CD4-positive, alpha-beta T cell (primary cell): ENCODE results near the gene ZNF785. TPM values are rescaled to one million over a fixed set of nuclear protein-coding genes. Genes with fewer than 3 reads are reported as not detected.

Experiments used
- ATAC-seq: fragments of 200-7000 bp; cut with Tn5 transposase; one replicate; pipeline ENCODE4 v1.10.0; 2022; ENCODE audit warnings: mild to moderate bottlenecking; ENCODE audit not compliant: poor library complexity
- CTCF ChIA-PET: fragments of 350-600 bp; sonication (Branson Sonifier 250); formaldehyde crosslinking; loops from one replicate; lab custom pipeline; 2021; ENCODE audit warnings: antibody characterized with exemption, inconsistent platforms; lab: Charles Lee
- POLR2A ChIA-PET: fragments of 350-600 bp; sonication (Branson Sonifier 250); formaldehyde crosslinking; loops from one replicate; lab custom pipeline; 2021; ENCODE audit warnings: antibody characterized with exemption, inconsistent platforms; lab: Charles Lee
- DNase-seq, 14 experiments: peaks; one replicate each; pipeline ENCODE4 v3.0.0-alpha.2; 2013 to 2020; ENCODE audit warnings: mixed read lengths in 2 of 14
- H3K27ac ChIP-seq, 2 donors: one replicate each; pipeline versions ENCODE4 v1.5.1 to v1.7.0; 2013; ENCODE audit warnings: low read length in 2 of 2, low read depth in 1 of 2, mild to moderate bottlenecking in 1 of 2
- H3K27me3 ChIP-seq, 2 experiments: 1 replicate in 1 of 2; 2 replicates in 1 of 2; pipeline versions ENCODE4 v1.6.1 to v1.7.0; 2013; ENCODE audit warnings: low read length in 2 of 2, control low read depth in 1 of 2, mild to moderate bottlenecking in 1 of 2, moderate library complexity in 1 of 2; ENCODE audit not compliant: insufficient read depth in 2 of 2, control insufficient read depth in 1 of 2
- H3K36me3 ChIP-seq: one replicate; pipeline ENCODE4 v1.6.1; 2013; ENCODE audit warnings: low read length, control low read depth; ENCODE audit not compliant: insufficient read depth
- H3K4me1 ChIP-seq: one replicate; pipeline ENCODE4 v1.6.1; 2013; ENCODE audit warnings: low read length, control low read depth; ENCODE audit not compliant: insufficient read depth
- H3K4me3 ChIP-seq: one replicate; pipeline ENCODE4 v1.5.1; 2013; ENCODE audit warnings: mild to moderate bottlenecking, low read length, moderate library complexity
- H3K9me3 ChIP-seq, 2 experiments: 1 replicate in 1 of 2; 2 replicates in 1 of 2; pipeline versions ENCODE4 v1.6.1 to v1.7.0; 2013; ENCODE audit warnings: low read length in 2 of 2, mild to moderate bottlenecking in 2 of 2, control low read depth in 1 of 2, moderate library complexity in 1 of 2; ENCODE audit not compliant: control insufficient read depth in 1 of 2, insufficient read depth in 1 of 2
- H3K27ac Mint-ChIP-seq: one replicate; pipeline ENCODE4 v1.8.0; 2020; ENCODE audit warnings: mixed read lengths
- H3K27me3 Mint-ChIP-seq: one replicate; pipeline ENCODE4 v1.8.0; 2021; ENCODE audit warnings: mixed read lengths
- H3K36me3 Mint-ChIP-seq: one replicate; pipeline ENCODE4 v1.8.0; 2021; ENCODE audit warnings: low read depth, mixed read lengths
- H3K4me1 Mint-ChIP-seq: one replicate; pipeline ENCODE4 v1.8.0; 2021; ENCODE audit warnings: low read depth, mixed read lengths
- H3K4me3 Mint-ChIP-seq: one replicate; pipeline ENCODE4 v1.8.0; 2020; ENCODE audit warnings: mild to moderate bottlenecking, mixed read lengths
- H3K9me3 Mint-ChIP-seq: one replicate; pipeline ENCODE4 v1.8.0; 2020; ENCODE audit warnings: mixed read lengths
- intact Hi-C, 2 experiments: fragments of 100-400 bp; cut with DNase I in 1 of 2; cut with micrococcal nuclease in 1 of 2; formaldehyde crosslinking; loops; one replicate each; pipeline versions ENCODE4 v1.15.1 to v1.9.0; 2023 to 2025; cut with DNase I, micrococcal nuclease
- total RNA-seq, 174 experiments: library from RNA in 2 of 174; stranded (reverse) in 2 of 174; gene quantifications; one replicate each; pipeline ENCODE4 v1.2.3 and lab custom pipeline; 2021 to 2026
- TF ChIP-seq, protein P1 (sequence below): fragments of 200-600 bp; IDR thresholded peaks from one replicate; pipeline ENCODE4 v1.8.0; 2022; ENCODE audit warnings: antibody characterized with exemption, mild to moderate bottlenecking

Gene ZNF785
- total RNA-seq, 2 experiments from 2014 or later, result 6.6 to 7.7 TPM

- Mint-ChIP-seq H3K4me3 (peak overlapping the region; percentile 79), H3K9me3 (no peaks in the 10 kb centered on the region), H3K27ac (peak overlapping the region; percentile 94), H3K36me3 (peaks cover 44% of the 10 kb centered on the region), H3K27me3 (no peaks in the 10 kb centered on the region), H3K4me1 (peaks cover 55% of the 10 kb centered on the region)
- TF ChIP-seq, protein P1, sequence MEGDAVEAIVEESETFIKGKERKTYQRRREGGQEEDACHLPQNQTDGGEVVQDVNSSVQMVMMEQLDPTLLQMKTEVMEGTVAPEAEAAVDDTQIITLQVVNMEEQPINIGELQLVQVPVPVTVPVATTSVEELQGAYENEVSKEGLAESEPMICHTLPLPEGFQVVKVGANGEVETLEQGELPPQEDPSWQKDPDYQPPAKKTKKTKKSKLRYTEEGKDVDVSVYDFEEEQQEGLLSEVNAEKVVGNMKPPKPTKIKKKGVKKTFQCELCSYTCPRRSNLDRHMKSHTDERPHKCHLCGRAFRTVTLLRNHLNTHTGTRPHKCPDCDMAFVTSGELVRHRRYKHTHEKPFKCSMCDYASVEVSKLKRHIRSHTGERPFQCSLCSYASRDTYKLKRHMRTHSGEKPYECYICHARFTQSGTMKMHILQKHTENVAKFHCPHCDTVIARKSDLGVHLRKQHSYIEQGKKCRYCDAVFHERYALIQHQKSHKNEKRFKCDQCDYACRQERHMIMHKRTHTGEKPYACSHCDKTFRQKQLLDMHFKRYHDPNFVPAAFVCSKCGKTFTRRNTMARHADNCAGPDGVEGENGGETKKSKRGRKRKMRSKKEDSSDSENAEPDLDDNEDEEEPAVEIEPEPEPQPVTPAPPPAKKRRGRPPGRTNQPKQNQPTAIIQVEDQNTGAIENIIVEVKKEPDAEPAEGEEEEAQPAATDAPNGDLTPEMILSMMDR, result no peak
- ChIA-PET CTCF (no interaction called here), POLR2A (interaction anchor here (1.2 to 4.3 kb wide), 3 partner anchors 16 to 25 kb away, joined by 3 to 152 read pairs (median 3); partner anchors contain the start of genes ZNF688 and ZNF747)
- H3K4me3 ChIP-seq, result no peak overlapping the region
- H3K27ac ChIP-seq, result no peak overlapping the region
- no peak for ATAC-seq
- peaks cover 80% of the 10 kb centered on the region for H3K4me1 ChIP-seq
- DNase-seq, result no peak
- H3K36me3 ChIP-seq, result peaks cover 35% of the 10 kb centered on the region
- no peaks in the 10 kb centered on the region for H3K27me3 ChIP-seq
- no peaks in the 10 kb centered on the region for H3K9me3 ChIP-seq
- intact Hi-C loops, result loop anchor here in 1 of 2 experiments (5.0 kb wide), 5 partner anchors 42 to 198 kb away; partner anchors contain the start of genes CD2BP2, DCTPP1 and SEPHS2
These were observed 30.0 kb downstream of the ZNF785 start for GRCh38 chr16:30555315-30556124.

- no peaks in the 10 kb centered on the region for H3K9me3 ChIP-seq
- no peaks in the 10 kb centered on the region for H3K27me3 Mint-ChIP-seq
- ChIA-PET CTCF (interaction anchor here (1.1 to 5.8 kb wide), 2 partner anchors 20 to 44 kb away, joined by 4 to 40 read pairs; partner anchors contain the start of gene ZNF747), POLR2A (interaction anchor here (0.8 to 2.7 kb wide), 4 partner anchors 17 to 96 kb away, joined by 3 to 12 read pairs (median 3); partner anchors contain the start of genes ZNF688 and ZNF747)
- peaks cover 44% of the 10 kb centered on the region for H3K36me3 Mint-ChIP-seq
- no peaks in the 10 kb centered on the region for H3K9me3 Mint-ChIP-seq
- peak overlapping the region; percentile 48 for H3K4me3 Mint-ChIP-seq
- DNase-seq (no peak), ATAC-seq (no peak)
- peak overlapping the region; percentile 89 for H3K27ac Mint-ChIP-seq
- TF ChIP-seq, protein P1, result no peak
- H3K4me1 ChIP-seq, result peaks cover 80% of the 10 kb centered on the region
- no peak overlapping the region for H3K4me3 ChIP-seq
- peaks cover 55% of the 10 kb centered on the region for H3K4me1 Mint-ChIP-seq
- H3K36me3 ChIP-seq, result peaks cover 35% of the 10 kb centered on the region
- no peaks in the 10 kb centered on the region for H3K27me3 ChIP-seq
- intact Hi-C loops, result loop anchor here in 1 of 2 experiments (5.0 kb wide), 5 partner anchors 43 to 197 kb away; partner anchors contain the start of genes CD2BP2, DCTPP1 and SEPHS2
- no peak overlapping the region for H3K27ac ChIP-seq
These were observed 30.8 kb downstream of the ZNF785 start for GRCh38 chr16:30554557-30555314.

DNA sequence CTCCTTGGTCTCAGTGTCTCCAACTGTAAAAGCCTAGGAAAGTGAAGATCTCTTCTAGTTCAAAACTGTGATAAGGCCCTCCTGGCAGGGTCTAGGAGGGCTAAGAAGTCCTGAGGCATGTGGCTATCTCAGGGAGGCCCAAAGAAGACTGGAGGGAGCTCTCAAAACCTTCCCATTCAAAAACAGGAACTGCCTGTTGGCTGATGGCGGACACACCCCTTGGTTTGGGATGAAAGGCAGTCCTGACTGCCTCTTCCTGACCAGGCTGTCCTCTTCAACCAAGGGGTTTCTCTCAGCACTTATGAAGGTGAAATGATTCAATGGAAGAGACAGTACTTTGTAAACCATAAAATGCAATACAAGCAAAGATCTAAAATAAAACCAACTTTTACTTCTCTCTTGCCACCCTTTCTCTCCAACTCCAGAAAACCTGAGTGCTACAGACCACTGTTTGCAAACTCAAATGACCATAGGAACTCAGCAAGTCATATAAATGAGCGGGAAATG is 32.1 kb downstream of the ZNF785 start:
- Mint-ChIP-seq H3K4me3 (peak overlapping the region; percentile 50), H3K27ac (peak overlapping the region; percentile 89), H3K27me3 (no peaks in the 10 kb centered on the region), H3K36me3 (peaks cover 44% of the 10 kb centered on the region), H3K4me1 (peaks cover 52% of the 10 kb centered on the region), H3K9me3 (no peaks in the 10 kb centered on the region)
- peaks cover 78% of the 10 kb centered on the region for H3K4me1 ChIP-seq
- TF ChIP-seq, protein P1, result no peak
- no peaks in the 10 kb centered on the region for H3K9me3 ChIP-seq
- DNase-seq, result no peak
- no peak for ATAC-seq
- no peaks in the 10 kb centered on the region for H3K27me3 ChIP-seq
- no peak overlapping the region for H3K4me3 ChIP-seq
- intact Hi-C loops, result no loop called here
- POLR2A ChIA-PET, result interaction anchor here (1.2 to 2.7 kb wide), 2 partner anchors 18 to 124 kb away, joined by 4 to 12 read pairs; partner anchors contain the start of genes DCTPP1 and ZNF688
- H3K36me3 ChIP-seq, result peaks cover 35% of the 10 kb centered on the region
- CTCF ChIA-PET, result interaction anchor here (5.8 kb wide), 1 partner anchor 19 kb away, joined by 40 read pairs; the partner anchor contains the start of gene ZNF747
- peak overlapping the region; percentile 48 to 56 for H3K27ac ChIP-seq
